ENCODE results near the gene DPYSL5. TPM values are rescaled to one million over a fixed set of nuclear protein-coding genes. Genes with fewer than 3 reads are reported as not detected.

The DPYSL5 gene
- total RNA-seq, 2 experiments from 2014 or later, result not detected

GRCh38 chr2:26886736-26887135 lies 38.8 kb downstream of the DPYSL5 start:
- ATAC-seq (no peak), DNase-seq (no peak)
- CTCF ChIA-PET, result interaction anchor here (1.3 kb wide), 1 partner anchor 41 kb away, joined by 4 read pairs; no protein-coding TSS in a partner anchor
- H3K27ac Mint-ChIP-seq, result no peak overlapping the region
- H3K27me3 Mint-ChIP-seq, result peaks cover 20% of the 10 kb centered on the region
- H3K36me3 Mint-ChIP-seq, result no peaks in the 10 kb centered on the region
- no peak overlapping the region for H3K4me3 Mint-ChIP-seq
- no peaks in the 10 kb centered on the region for H3K9me3 Mint-ChIP-seq (ENCODE audit: low read depth)
- no peaks in the 10 kb centered on the region for H3K4me1 Mint-ChIP-seq

DNA sequence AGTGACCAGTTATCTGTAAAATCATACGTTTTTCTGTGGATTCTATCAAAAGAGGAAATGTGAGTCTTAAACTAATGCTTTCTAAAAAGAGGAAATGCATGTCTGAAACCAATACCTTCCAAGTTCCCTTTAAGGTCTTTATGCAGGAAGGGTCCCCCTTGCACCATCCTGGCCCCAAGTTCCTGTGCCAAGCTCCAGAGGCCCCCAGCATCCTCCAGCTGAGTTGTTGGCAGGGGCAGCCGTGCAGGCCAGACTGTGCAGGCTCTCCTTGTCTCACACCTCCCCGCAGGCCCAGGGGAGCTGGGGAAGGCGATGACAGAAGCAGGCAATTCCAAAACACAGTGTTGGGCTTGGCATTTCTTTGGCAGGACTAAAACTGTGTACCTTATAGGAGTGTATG lies 39.2 kb downstream of the DPYSL5 start:
- Mint-ChIP-seq H3K4me1 (no peaks in the 10 kb centered on the region), H3K36me3 (no peaks in the 10 kb centered on the region), H3K27ac (no peak overlapping the region), H3K27me3 (peaks cover 20% of the 10 kb centered on the region), H3K9me3 (ENCODE audit: low read depth) (no peaks in the 10 kb centered on the region), H3K4me3 (no peak overlapping the region)
- CTCF ChIA-PET, result interaction anchor here (1.3 kb wide), 1 partner anchor 41 kb away, joined by 4 read pairs; no protein-coding TSS in a partner anchor
- DNase-seq, result no peak
- ATAC-seq, result no peak

GRCh38 chr2:26889796-26890195 lies 41.9 kb downstream of the DPYSL5 start:
- Mint-ChIP-seq H3K36me3 (no peaks in the 10 kb centered on the region), H3K27me3 (peaks cover 11% of the 10 kb centered on the region), H3K4me3 (no peak overlapping the region), H3K27ac (no peak overlapping the region), H3K4me1 (no peaks in the 10 kb centered on the region), H3K9me3 (ENCODE audit: low read depth) (no peaks in the 10 kb centered on the region)
- ATAC-seq (no peak), DNase-seq (no peak)
- CTCF ChIA-PET, result interaction anchor here (0.6 kb wide), 1 partner anchor 42 kb away, joined by 3 read pairs; no protein-coding TSS in a partner anchor

DNA sequence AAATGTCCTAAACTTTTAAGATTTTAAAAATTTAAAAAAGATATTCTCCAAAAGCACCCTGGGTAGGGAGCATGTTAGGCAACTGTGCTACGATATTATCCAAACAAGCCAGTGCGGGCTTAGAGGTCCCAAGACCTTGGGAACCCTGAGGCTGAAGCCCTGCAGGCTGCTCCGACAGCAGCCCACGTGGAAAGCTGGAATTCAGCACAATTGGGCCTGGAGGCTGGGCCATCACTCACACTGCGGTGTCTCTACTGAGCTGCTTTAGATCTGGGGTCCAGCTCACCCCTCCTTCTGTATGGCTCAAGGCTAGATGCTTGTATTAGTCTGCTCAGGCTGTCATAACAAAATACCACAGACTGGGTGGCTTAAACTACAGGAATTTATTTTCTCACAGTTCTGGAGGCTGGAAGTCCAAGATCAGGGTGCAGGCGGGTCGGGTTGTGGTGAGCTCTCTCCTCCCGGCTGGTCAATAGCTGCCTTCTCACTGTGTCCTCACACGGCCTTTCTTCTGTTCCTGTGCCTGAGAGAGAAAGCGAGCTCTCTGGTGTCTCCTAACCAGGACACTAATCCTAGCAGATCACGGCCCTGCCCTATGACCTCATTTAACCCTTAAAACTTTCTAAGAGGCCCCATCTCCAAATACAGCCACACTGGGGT lies 42.5 kb downstream of the DPYSL5 start:
- H3K36me3 Mint-ChIP-seq, result no peaks in the 10 kb centered on the region
- H3K27ac Mint-ChIP-seq, result no peak overlapping the region
- no peak for ATAC-seq
- H3K9me3 Mint-ChIP-seq (ENCODE audit: low read depth), result no peaks in the 10 kb centered on the region
- H3K27me3 Mint-ChIP-seq, result peaks cover 15% of the 10 kb centered on the region
- CTCF ChIA-PET, result interaction anchor here (0.6 kb wide), 1 partner anchor 41 kb away, joined by 3 read pairs; no protein-coding TSS in a partner anchor
- no peaks in the 10 kb centered on the region for H3K4me1 Mint-ChIP-seq
- no peak for DNase-seq
- no peak overlapping the region for H3K4me3 Mint-ChIP-seq

- no peaks in the 10 kb centered on the region for H3K36me3 Mint-ChIP-seq
- no peak overlapping the region for H3K4me3 Mint-ChIP-seq
- CTCF ChIA-PET, result no interaction called here
- H3K27ac Mint-ChIP-seq, result no peak overlapping the region
- H3K4me1 Mint-ChIP-seq, result no peaks in the 10 kb centered on the region
- H3K27me3 Mint-ChIP-seq, result peaks cover 25% of the 10 kb centered on the region
- DNase-seq (no peak), ATAC-seq (no peak)
- H3K9me3 Mint-ChIP-seq (ENCODE audit: low read depth), result no peaks in the 10 kb centered on the region
Observed at GRCh38 chr2:26892133-26892532, 44.2 kb downstream of the DPYSL5 start.

DNA sequence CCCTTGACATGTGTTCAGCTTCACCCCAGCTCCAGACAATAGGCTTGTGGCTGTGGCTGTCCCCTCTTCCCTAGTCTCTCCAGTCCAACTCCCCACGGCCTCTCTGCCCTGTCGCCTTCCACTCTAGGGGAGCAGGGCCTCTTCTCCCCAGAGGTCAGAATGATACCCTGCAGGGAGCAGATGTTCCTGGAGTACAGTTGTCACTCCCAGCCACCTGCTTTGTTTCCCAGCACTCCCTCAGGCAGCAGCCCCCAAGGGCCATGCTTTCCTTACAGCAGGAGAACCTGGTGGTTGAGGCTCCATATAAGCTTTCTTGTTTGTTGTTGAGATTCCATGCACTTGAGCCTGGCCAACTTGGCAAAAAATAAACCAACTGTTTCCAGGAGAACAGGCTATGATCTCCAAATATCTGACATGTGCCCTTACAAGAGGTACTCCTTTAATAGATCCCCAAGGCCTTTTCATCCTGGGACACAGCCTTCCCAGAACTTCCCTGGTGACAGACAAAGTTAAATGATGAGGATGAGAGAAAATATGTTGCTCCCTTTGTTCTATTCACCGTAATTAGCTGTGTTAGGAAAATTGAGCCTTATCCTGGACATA lies 45.1 kb downstream of the DPYSL5 start:
- CTCF ChIA-PET, result no interaction called here
- Mint-ChIP-seq H3K27ac (no peak overlapping the region), H3K36me3 (no peaks in the 10 kb centered on the region), H3K27me3 (peaks cover 34% of the 10 kb centered on the region), H3K9me3 (ENCODE audit: low read depth) (no peaks in the 10 kb centered on the region), H3K4me3 (no peak overlapping the region), H3K4me1 (no peaks in the 10 kb centered on the region)
- ATAC-seq (no peak), DNase-seq (no peak)

GRCh38 chr2:26894136-26894535 lies 46.2 kb downstream of the DPYSL5 start:
- H3K4me3 Mint-ChIP-seq, result no peak overlapping the region
- no peaks in the 10 kb centered on the region for H3K9me3 Mint-ChIP-seq (ENCODE audit: low read depth)
- H3K27ac Mint-ChIP-seq, result no peak overlapping the region
- H3K27me3 Mint-ChIP-seq, result peaks cover 29% of the 10 kb centered on the region
- no peak for ATAC-seq
- CTCF ChIA-PET, result interaction anchor here (1.0 kb wide), 1 partner anchor 48 kb away, joined by 4 read pairs; no protein-coding TSS in a partner anchor
- no peak for DNase-seq
- H3K36me3 Mint-ChIP-seq, result no peaks in the 10 kb centered on the region
- no peaks in the 10 kb centered on the region for H3K4me1 Mint-ChIP-seq

GRCh38 chr2:26897807-26898479 lies 50.0 kb downstream of the DPYSL5 start:
- Mint-ChIP-seq H3K27me3 (peaks cover 25% of the 10 kb centered on the region), H3K36me3 (no peaks in the 10 kb centered on the region), H3K4me3 (no peak overlapping the region), H3K9me3 (ENCODE audit: low read depth) (no peaks in the 10 kb centered on the region), H3K27ac (no peak overlapping the region), H3K4me1 (no peaks in the 10 kb centered on the region)
- CTCF ChIA-PET, result no interaction called here
- ATAC-seq, result no peak
- no peak for DNase-seq

DNA sequence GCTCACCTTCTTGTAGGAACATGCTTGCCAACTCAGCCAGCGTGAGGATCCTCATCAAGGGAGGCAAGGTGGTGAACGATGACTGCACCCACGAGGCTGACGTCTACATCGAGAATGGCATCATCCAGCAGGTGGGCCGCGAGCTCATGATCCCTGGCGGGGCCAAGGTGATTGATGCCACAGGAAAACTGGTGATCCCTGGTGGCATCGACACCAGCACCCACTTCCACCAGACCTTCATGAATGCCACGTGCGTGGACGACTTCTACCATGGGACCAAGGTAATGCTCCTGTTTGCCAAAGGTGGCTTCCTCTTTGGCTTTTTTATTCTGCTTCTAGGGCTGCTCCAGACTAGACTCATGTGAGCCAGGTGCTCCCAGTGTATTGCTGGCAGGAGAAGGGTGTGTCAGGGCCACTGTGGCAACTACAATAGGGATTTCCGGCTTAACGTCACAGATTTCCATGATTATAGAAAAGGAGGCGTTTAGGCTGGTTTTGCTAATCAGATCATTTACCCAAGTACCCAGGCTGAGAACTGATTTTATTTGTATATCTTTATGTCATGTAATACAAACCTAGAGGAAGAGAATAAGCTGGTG lies 50.6 kb downstream of the DPYSL5 start:
- Mint-ChIP-seq H3K27me3 (peaks cover 23% of the 10 kb centered on the region), H3K27ac (no peak overlapping the region), H3K9me3 (ENCODE audit: low read depth) (no peaks in the 10 kb centered on the region), H3K36me3 (no peaks in the 10 kb centered on the region), H3K4me1 (no peaks in the 10 kb centered on the region), H3K4me3 (no peak overlapping the region)
- ATAC-seq (no peak), DNase-seq (no peak)
- CTCF ChIA-PET, result interaction anchor here (1.0 kb wide), 1 partner anchor 52 kb away, joined by 4 read pairs; no protein-coding TSS in a partner anchor

DNA sequence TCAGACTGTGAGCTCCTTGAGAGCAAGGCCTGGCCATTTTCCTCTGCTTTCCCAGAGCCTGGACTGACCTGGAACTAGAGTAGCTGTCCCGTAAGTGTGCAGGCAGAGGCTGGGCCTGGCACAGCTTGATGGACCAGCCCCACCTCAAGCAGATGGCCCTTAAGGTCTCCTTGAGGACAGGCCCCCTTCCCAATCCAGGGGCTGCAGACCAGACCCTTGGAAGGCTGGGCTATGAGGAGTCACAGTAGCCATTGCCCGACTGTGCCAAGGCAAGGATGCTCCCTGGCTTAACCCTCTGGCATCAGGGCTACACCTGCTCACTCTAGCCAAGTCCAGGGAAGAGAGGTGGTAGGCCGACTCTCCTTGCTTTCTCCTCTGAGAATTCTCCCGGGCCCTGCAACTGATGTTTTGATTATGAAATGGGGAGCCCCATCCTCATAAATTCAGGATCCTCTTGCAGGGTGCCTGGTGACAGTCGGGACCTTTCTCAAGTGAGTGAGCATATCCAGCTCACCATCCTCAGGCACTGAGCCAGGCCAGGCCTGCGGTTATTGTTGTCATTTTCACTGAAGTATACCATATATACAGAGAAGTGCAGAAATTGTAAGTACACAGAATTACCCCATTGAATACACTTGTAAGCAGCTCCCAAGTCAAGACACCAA lies 51.7 kb downstream of the DPYSL5 start:
- no peaks in the 10 kb centered on the region for H3K9me3 Mint-ChIP-seq (ENCODE audit: low read depth)
- H3K4me1 Mint-ChIP-seq, result no peaks in the 10 kb centered on the region
- H3K27ac Mint-ChIP-seq, result no peak overlapping the region
- H3K4me3 Mint-ChIP-seq, result no peak overlapping the region
- CTCF ChIA-PET, result interaction anchor here (1.0 kb wide), 1 partner anchor 54 kb away, joined by 4 read pairs; no protein-coding TSS in a partner anchor
- H3K27me3 Mint-ChIP-seq, result peaks cover 23% of the 10 kb centered on the region
- ATAC-seq (no peak), DNase-seq (no peak)
- H3K36me3 Mint-ChIP-seq, result no peaks in the 10 kb centered on the region

DNA sequence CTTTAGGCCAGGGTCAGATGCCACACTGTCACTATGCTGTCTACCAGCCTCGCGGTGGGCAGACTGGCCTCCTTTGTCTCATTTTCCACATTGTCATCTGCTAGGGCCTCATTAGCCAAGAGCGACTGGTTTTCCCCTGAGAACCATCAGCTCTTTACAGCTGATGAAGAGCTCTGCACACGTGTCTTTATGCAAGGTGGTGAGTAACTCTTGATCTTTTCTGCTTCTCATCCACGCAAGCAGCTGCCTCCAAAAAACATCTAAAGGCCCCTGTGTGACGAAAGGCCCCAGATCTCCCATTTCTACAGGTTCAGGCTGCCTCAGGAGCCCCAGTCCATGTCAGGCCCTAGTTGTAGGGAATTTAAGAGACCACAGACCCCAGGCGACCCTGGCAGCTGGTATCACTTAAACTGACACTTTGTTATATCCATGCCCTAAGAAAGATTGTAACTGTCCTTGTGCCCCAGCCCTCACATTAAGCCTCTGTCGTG lies 52.9 kb downstream of the DPYSL5 start:
- H3K36me3 Mint-ChIP-seq, result no peaks in the 10 kb centered on the region
- H3K27me3 Mint-ChIP-seq, result peaks cover 21% of the 10 kb centered on the region
- H3K4me1 Mint-ChIP-seq, result no peaks in the 10 kb centered on the region
- CTCF ChIA-PET, result no interaction called here
- DNase-seq (no peak), ATAC-seq (no peak)
- H3K9me3 Mint-ChIP-seq (ENCODE audit: low read depth), result no peaks in the 10 kb centered on the region
- no peak overlapping the region for H3K27ac Mint-ChIP-seq
- H3K4me3 Mint-ChIP-seq, result no peak overlapping the region

GRCh38 chr2:26901326-26902183 lies 53.6 kb downstream of the DPYSL5 start:
- Mint-ChIP-seq H3K4me1 (no peaks in the 10 kb centered on the region), H3K27ac (no peak overlapping the region), H3K36me3 (no peaks in the 10 kb centered on the region), H3K9me3 (ENCODE audit: low read depth) (no peaks in the 10 kb centered on the region), H3K4me3 (no peak overlapping the region), H3K27me3 (peaks cover 17% of the 10 kb centered on the region)
- DNase-seq (no peak), ATAC-seq (no peak)
- CTCF ChIA-PET, result no interaction called here
